HG02798 (cell line): Measurements from ENCODE around the gene LNPK.
"Not testable (repeated sequence)": the region's sequence is repeated elsewhere in the genome, so short reads cannot be mapped to it uniquely, and the experiment has no call there.

Experiments
- ATAC-seq: cut with Tn5 transposase; IDR thresholded peaks from one replicate; pipeline ENCODE4 v1.9.1; 2021; ENCODE audit warnings: mild to moderate bottlenecking; ENCODE audit not compliant: unreplicated experiment, poor library complexity

LNPK gene

GRCh38 chr2:175976391-175977157 is 25.5 kb downstream of the LNPK start:
- no peak for ATAC-seq

DNA sequence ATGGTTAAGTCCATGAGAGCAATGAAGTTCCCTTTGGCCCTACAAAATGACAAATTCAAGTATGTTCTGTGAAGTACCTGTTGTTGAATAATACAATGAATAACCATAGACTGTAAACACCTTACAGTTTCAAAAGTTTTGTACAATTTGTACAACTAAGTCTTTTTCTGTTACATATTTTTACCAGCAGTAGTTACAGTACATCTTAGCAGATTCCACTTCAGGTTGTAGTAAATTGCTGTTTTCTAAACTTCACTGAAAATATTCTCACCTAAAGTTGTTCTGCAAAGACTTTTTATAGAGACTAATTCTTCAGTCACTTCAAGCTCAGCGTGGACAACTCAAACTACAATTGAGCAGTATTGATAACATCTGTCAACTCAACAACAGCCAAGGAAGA is 28.7 kb downstream of the LNPK start:
- ATAC-seq, result no peak

GRCh38 chr2:175966839-175967238 is 35.2 kb downstream of the LNPK start:
- no peak for ATAC-seq

DNA sequence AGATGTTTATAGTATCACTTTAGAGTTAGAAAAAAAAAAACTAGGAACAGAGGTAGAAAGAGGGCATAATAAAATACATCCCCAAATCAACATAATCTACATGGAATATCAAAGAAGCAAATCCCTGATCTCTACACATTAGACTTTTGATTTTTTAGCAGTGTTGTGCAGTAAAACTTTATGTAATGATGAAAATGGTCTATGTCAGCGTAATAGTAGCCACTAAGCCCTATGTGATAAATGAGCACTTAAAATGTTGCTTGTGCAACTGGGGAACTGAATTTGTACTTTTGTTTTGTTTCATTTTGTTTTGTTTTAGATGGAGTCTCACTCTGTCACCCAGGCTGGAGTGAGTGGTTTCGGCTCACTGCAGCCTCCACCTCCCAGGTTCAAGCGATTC is 36.3 kb downstream of the LNPK start:
- ATAC-seq, result no peak

DNA sequence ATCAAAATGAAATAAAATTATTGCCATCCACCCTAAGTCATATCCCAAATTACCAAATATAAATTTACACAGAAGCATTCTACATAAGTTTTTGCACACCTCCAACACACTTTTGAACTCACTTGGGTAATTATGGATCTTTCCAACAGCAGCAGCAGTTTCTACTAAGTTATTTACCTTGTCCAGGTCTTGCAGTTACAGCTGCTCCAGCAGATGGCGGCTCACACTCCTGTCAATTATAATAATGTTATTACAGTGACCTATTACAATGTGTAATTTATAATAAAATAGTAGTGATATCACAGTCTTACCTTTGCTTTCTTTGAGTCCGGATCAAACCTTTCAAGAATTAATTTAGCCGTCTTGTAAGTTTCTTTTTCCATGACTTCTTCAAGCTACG is 37.9 kb downstream of the LNPK start:
- no peak for ATAC-seq

DNA sequence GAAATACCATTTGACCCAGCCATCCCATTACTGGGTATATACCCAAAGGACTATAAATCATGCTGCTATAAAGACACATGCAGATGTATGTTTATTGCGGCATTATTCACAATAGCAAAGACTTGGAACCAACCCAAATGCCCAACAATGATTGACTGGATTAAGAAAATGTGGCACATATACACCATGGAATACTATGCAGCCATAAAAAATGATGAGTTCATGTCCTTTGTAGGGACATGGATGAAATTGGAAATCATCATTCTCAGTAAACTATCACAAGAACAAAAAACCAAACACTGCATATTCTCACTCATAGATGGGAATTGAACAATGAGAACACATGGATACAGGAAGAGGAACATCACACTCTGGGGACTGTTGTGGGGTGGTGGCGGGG is 38.9 kb downstream of the LNPK start:
- ATAC-seq, result not testable (repeated sequence)

DNA sequence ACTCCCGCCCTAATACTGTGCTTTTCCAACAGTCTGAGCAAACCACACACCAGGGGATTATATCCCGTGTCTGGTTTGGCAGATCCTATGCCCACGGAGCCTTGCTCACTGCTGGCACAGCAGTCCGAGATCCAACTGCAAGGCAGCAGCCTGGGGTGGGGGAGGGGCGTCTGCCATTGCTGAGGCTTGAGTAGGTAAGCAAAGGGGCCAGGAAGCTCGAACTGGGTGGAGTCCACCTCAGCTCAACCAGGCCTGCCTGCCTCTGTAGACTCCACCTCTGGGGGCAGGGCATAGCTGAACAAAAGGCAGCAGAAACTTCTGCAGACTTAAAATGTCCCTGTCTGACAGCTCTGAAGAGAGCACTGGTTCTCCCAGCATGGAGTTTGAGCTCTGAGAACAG is 44.2 kb downstream of the LNPK start:
- ATAC-seq, result no peak

- no peak for ATAC-seq
These were observed 46.9 kb downstream of the LNPK start for GRCh38 chr2:175955136-175955535.

DNA sequence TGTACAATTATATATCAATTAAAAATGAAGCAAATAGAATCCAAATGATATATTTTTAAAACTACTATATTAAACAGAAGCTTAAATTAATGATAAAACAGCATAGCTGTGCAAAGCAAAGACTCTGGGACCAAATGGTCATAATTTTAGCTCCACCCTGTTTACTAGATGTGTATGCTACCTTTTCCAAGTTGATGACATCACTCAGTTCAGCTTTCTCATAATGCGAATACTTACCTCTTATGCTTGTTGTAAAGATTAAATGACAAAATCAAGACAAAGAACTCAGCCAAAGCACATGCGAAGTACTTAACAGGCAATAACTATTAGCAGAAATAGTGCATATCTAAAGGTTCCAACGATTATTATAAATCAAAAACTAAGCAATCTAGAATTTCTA is 51.6 kb downstream of the LNPK start:
- ATAC-seq, result no peak

DNA sequence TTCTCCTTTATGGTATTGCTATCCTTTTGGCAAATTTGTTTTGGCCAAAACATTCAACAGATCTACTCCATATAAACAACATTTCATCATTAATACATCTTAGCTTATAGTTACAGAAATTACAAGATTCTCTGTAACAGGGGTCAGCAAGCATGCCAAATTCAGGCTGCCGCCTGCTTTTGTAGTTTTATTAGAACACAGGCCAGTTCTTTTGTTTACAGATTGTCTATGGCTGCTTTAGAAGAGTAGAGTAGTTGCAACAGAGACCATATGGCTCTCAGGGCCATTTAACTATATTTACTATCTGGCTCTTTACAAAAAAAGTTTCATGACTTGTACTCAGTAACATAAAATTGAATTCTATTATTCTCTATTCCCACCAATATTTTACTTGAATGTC is 53.9 kb downstream of the LNPK start:
- ATAC-seq, result no peak

GRCh38 chr2:175947073-175947472 is 55.0 kb downstream of the LNPK start:
- no peak for ATAC-seq

GRCh38 chr2:175941699-175942098 is 60.4 kb downstream of the LNPK start:
- no peak for ATAC-seq

DNA sequence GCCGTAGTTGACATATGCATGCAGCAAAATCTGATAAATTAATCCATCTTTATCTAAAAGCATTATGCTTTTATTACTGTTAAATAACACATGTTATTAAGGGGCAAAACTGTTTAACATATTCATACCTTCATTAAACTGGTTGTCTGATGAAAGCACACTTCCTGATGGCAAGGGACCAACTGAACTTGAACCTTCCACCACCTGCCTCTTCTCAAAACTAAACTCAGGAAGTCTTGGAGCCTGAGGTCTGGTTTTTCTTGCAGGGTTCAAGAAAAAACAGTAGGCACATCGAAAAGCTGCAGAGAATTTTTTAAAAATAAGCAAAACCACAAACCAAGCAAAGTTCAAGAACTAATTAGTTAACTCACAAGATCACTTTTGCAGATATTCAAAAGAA is 64.9 kb downstream of the LNPK start:
- ATAC-seq, result no peak

GRCh38 chr2:175935289-175936181 is 66.5 kb downstream of the LNPK start:
- no peak for ATAC-seq

- ATAC-seq, result no peak
These were observed 69.4 kb downstream of the LNPK start for GRCh38 chr2:175932675-175933074.

DNA sequence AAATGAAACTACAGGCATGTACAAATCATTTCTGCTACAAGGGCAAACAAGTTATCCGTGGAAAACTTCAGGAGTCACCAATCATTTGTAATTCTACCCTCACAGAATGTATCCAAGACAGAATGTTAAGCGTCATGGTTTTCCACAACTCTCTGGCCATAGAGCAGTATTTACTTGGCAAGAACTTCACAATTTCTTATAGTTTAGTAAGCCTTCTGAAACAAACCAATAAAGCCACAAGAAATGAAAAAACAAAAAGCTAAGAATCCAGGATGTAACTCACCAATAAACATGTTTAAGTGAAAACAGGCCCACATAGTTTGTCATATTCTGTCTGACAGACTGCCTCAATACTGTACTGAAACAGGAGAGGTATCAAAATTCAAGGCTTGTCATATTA is 70.3 kb downstream of the LNPK start:
- no peak for ATAC-seq

DNA sequence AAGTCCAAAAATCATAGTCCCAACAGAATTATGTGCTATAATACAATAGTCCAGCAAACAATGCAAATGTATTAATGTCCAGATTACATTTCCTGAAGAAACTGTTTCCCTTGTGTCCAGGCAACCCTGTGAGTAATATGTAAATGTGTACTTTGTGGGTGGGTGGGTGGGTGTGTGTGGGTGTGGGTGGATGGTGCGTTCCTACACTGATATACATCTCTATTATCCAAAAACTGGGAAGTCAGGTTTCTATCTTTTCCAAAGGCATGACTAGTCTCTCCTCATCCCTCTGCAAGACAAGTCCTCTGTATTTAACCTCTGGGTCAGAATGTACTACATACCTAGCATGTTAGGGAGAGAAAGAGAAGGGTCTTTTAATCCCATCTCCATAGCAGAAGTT is 71.6 kb downstream of the LNPK start:
- no peak for ATAC-seq

GRCh38 chr2:175929850-175930249 is 72.2 kb downstream of the LNPK start:
- no peak for ATAC-seq

GRCh38 chr2:175926272-175926671 is 75.8 kb downstream of the LNPK start:
- no peak for ATAC-seq

GRCh38 chr2:175922160-175922559 is 79.9 kb downstream of the LNPK start:
- ATAC-seq, result no peak

GRCh38 chr2:175918935-175919334 is 83.1 kb downstream of the LNPK start:
- no peak for ATAC-seq

DNA sequence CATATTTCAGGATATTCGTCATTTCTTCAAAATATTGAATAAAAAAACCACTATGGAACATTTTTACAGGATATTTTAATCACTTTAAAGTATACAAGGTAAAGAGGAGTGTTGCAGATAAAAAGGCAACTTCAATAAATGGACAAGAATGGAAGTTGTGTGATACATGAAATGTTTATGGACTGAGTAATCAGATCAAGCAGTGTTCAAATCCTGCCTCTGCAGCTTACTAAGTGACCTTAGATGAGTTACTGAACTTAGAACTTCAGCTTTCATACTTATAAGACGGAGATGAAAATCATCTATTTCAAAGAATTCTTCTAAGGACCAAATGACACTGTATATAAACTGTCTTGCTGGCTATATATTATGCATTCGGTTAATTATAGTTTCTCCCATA is 87.2 kb downstream of the LNPK start:
- no peak for ATAC-seq
